GM23248 (cell line): ENCODE data around the gene C11orf54. TPM values are rescaled to one million over a fixed set of nuclear protein-coding genes. Genes with fewer than 3 reads are reported as not detected.

Experiments
- DNase-seq: peaks from one replicate; pipeline ENCODE4 v3.0.0-alpha.2; 2015
- H2AFZ ChIP-seq: fragments of 200-600 bp; sonication (generic); 2 replicates; pipeline ENCODE4 v1.6.1; 2016; ENCODE audit warnings: antibody characterized with exemption
- H3F3A ChIP-seq: fragments of 200-600 bp; sonication (generic); 2 replicates; pipeline ENCODE4 v1.6.1; 2016; ENCODE audit warnings: mild to moderate bottlenecking, antibody characterized with exemption, mixed run types; ENCODE audit not compliant: insufficient read depth
- H3K27ac ChIP-seq: fragments of 200-600 bp; sonication (generic); 2 replicates; pipeline ENCODE4 v1.5.1; 2016; ENCODE audit warnings: mild to moderate bottlenecking
- H3K27me3 ChIP-seq: fragments of 200-600 bp; sonication (generic); replicated peaks from 2 replicates; pipeline ENCODE4 v1.6.1; 2016; ENCODE audit warnings: mild to moderate bottlenecking; ENCODE audit not compliant: insufficient read depth
- H3K36me3 ChIP-seq: fragments of 200-600 bp; sonication (generic); 2 replicates; pipeline ENCODE4 v1.6.1; 2016; ENCODE audit warnings: low read depth, mild to moderate bottlenecking
- H3K4me1 ChIP-seq: fragments of 200-600 bp; sonication (generic); 2 replicates; pipeline ENCODE4 v1.6.1; 2016; ENCODE audit warnings: mild to moderate bottlenecking; ENCODE audit not compliant: insufficient read depth
- H3K4me2 ChIP-seq: fragments of 200-600 bp; sonication (generic); one replicate; pipeline ENCODE4 v1.6.1; 2016; ENCODE audit warnings: mild to moderate bottlenecking; ENCODE audit not compliant: unreplicated experiment
- H3K4me3 ChIP-seq: fragments of 200-600 bp; sonication (generic); 2 replicates; pipeline ENCODE4 v1.5.1; 2016; ENCODE audit warnings: mild to moderate bottlenecking
- H3K79me2 ChIP-seq: fragments of 200-600 bp; sonication (generic); 2 replicates; pipeline ENCODE4 v1.6.1; 2016; ENCODE audit warnings: mild to moderate bottlenecking; ENCODE audit not compliant: insufficient read depth
- H3K9ac ChIP-seq: fragments of 200-600 bp; sonication (generic); 2 replicates; pipeline ENCODE4 v1.6.1; 2016; ENCODE audit warnings: mild to moderate bottlenecking
- H3K9me2 ChIP-seq: fragments of 200-600 bp; sonication (generic); 2 replicates; pipeline ENCODE4 v1.6.1; 2016; ENCODE audit warnings: mixed run types, mild to moderate bottlenecking, moderate library complexity; ENCODE audit not compliant: insufficient read depth
- H3K9me3 ChIP-seq: fragments of 200-600 bp; sonication (generic); one replicate; pipeline ENCODE4 v1.6.1; 2017; ENCODE audit warnings: low read depth
- H4K20me1 ChIP-seq: fragments of 200-600 bp; sonication (generic); 2 replicates; pipeline ENCODE4 v1.6.0; 2016; ENCODE audit not compliant: insufficient read depth
- EZH2 ChIP-seq: fragments of 200-600 bp; sonication (generic); IDR thresholded peaks from 2 replicates; pipeline ENCODE4 v1.6.1; 2018; ENCODE audit warnings: antibody characterized with exemption, mild to moderate bottlenecking; ENCODE audit not compliant: insufficient read depth, poor library complexity, severe bottlenecking
- EZH2phosphoT487 ChIP-seq: fragments of 200-600 bp; sonication (generic); IDR thresholded peaks from 2 replicates; pipeline ENCODE4 v1.6.1; 2018; ENCODE audit warnings: antibody characterized with exemption, moderate library complexity, mild to moderate bottlenecking, low read depth; ENCODE audit not compliant: insufficient read depth
- WGBS, 2 experiments: methylation state at CpG; one replicate each; pipeline ENCODE4 v1.1.6; 2015 to 2017; ENCODE audit warnings: low lambda C conversion rate in 2 of 2, low coverage in 1 of 2; ENCODE audit errors: missing lambda C conversion rate in 2 of 2; 5-methylcytosine and 5-hydroxymethylcytosine counted together
- in situ Hi-C: fragments of 300-500 bp; cut with MboI; formaldehyde crosslinking; loops from 2 replicates; pipeline ENCODE4 v1.15.0; 2020
- polyA plus RNA-seq: library from polyadenylated mRNA; unstranded; fragments of >200 nt; fragmentation: Nextera tagmentation; extraction: Ambion mirVana; gene quantifications from 2 replicates; pipeline ENCODE4 v1.2.1, GENCODE V29; 2016
- total RNA-seq: library from RNA; depleted of rRNA; stranded (reverse); fragments of >200 nt; shearing (Covaris generic); gene quantifications from 2 replicates; pipeline ENCODE4 v1.2.3, GENCODE V29; 2014

Gene C11orf54
- total and polyA plus RNA-seq, 2 experiments from 2014 or later = 13.5 to 13.7 TPM

GRCh38 chr11:93784145-93784934 is 42.9 kb downstream of the C11orf54 start, which contains the start of gene MED17:
MED17 (plus strand) TSS chr11:93784282; CDS start chr11:93784514, 232 bp downstream.
- H4K20me1 ChIP-seq = peaks cover 8% of the 10 kb centered on the region; the same call in 1 of the 2 replicates
- peaks cover 20% of the 10 kb centered on the region for H3K36me3 ChIP-seq
- peak within 1 kb of the TSS; percentile 82 for H3K4me2 ChIP-seq
- H3K4me1 ChIP-seq = peaks cover 23% of the 10 kb centered on the region
- peak within 1 kb of the TSS; percentile 92 for H3K27ac ChIP-seq
- peak within 1 kb of the TSS; percentile 98 for H3K9ac ChIP-seq
- H3K79me2 ChIP-seq = peaks cover 61% of the 10 kb centered on the region
- DNase-seq = peak; percentile 98
- H3K4me3 ChIP-seq = peak within 1 kb of the TSS; percentile 94
- TF ChIP-seq EZH2phosphoT487 = no peak
- no peak for TF ChIP-seq EZH2
- peak within 1 kb of the TSS; percentile 92 for H2AFZ ChIP-seq
- no peaks in the 10 kb centered on the region for H3K27me3 ChIP-seq
- in situ Hi-C loops = no loop called here
- H3F3A ChIP-seq = no peaks in the 10 kb centered on the region
- H3K9me2 ChIP-seq = no peaks in the 10 kb centered on the region
- WGBS, 2 experiments = 1% methylated on average over 66 to 69 of the region's 72 CpGs
- H3K9me3 ChIP-seq = no peaks in the 10 kb centered on the region

- Histone ChIP-seq H3K36me3 (peaks cover 26% of the 10 kb centered on the region), H3K27me3 (no peaks in the 10 kb centered on the region), H3K4me3 (peak overlapping the region; percentile 94), H4K20me1 (peaks cover 8% of the 10 kb centered on the region; the same call in 1 of the 2 replicates), H3K9ac (peak overlapping the region; percentile 98), H3K79me2 (peaks cover 67% of the 10 kb centered on the region), H3F3A (no peaks in the 10 kb centered on the region), H3K4me2 (peak overlapping the region; percentile 82), H3K4me1 (peaks cover 23% of the 10 kb centered on the region), H3K9me3 (no peaks in the 10 kb centered on the region), H3K9me2 (no peaks in the 10 kb centered on the region), H3K27ac (peak overlapping the region; percentile 92), H2AFZ (peak overlapping the region; percentile 92)
- WGBS, 2 experiments = 0 to 1% methylated on average over 13 of the region's 13 CpGs
- in situ Hi-C loops = no loop called here
- TF ChIP-seq EZH2 = no peak
- TF ChIP-seq EZH2phosphoT487 = no peak
- peak; percentile 26 for DNase-seq
These were observed 43.5 kb downstream of the C11orf54 start for GRCh38 chr11:93784935-93785360.

DNA sequence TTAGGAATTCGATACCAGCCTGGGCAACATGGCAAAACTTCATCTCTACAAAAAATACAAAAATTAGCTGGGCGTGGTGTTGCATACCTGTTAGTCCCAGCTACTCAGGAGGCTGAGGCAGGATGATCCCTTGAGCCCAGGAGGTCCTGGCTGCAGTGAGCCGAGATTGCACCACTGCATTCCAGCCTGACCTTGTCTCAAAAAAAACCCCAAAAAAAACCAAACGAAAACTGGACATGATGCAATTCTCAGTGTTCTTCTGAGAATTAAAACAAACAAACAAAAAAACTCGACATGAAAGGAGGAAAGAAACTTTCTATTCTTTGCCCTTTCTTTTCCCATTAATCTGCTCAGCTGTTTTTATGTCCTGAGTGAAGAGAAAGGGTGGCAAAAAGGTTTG is 50.0 kb downstream of the C11orf54 start:
- H3K9me2 ChIP-seq = no peaks in the 10 kb centered on the region
- peaks cover 13% of the 10 kb centered on the region for H4K20me1 ChIP-seq
- in situ Hi-C loops = no loop called here
- 92 to 97% methylated on average over 5 of the region's 5 CpGs for WGBS, 2 experiments
- no peak overlapping the region for H3K9ac ChIP-seq
- H3F3A ChIP-seq = peaks cover 7% of the 10 kb centered on the region; the same call in 1 of the 2 replicates
- no peak overlapping the region for H3K27ac ChIP-seq
- H3K79me2 ChIP-seq = peaks cover 95% of the 10 kb centered on the region
- H3K27me3 ChIP-seq = no peaks in the 10 kb centered on the region
- no peak overlapping the region for H3K4me3 ChIP-seq
- H2AFZ ChIP-seq = no peak overlapping the region
- H3K4me2 ChIP-seq = no peak overlapping the region
- no peaks in the 10 kb centered on the region for H3K9me3 ChIP-seq
- no peak for TF ChIP-seq EZH2
- TF ChIP-seq EZH2phosphoT487 = no peak
- peaks cover 10% of the 10 kb centered on the region; the same call in 1 of the 2 replicates for H3K4me1 ChIP-seq
- peaks cover 83% of the 10 kb centered on the region for H3K36me3 ChIP-seq
- DNase-seq = no peak

DNA sequence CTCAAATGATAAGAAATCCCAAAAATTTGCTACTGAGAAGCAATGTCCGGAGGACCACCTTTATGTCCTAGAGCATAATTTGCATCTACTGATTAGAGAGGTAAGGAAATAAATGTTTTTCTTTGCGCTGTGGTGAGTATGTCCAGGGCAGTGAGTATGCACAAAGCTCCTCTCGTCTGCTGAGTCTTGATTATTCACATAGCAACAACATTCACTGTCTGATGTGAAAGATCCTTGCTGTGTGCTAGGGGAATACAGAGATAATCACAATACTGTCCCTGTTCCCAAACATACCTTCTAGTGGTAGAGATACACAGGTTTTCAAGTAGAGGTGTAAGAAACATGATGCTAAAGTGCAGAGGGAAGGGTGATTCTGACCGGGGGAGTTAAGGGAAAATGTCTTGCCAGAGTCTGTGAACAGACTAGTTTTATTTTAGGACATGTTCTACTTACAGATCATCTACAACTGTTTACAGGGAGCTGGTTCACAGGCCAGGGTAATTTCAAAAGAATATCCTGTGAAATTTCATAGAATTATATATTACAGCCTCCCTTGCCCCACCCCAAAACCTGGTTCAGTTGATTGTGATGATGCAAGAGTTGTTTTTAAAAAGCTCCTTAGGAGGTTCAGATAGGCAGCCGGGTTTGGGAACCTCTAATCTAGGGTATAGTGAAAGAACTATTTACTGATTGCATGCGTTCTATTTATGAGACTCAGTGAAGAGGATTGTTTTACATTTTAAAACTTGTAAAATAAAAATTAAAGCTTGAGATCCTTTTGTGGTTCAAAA is 55.2 kb downstream of the C11orf54 start:
- 96 to 98% methylated on average over 6 of the region's 6 CpGs for WGBS, 2 experiments
- peaks cover 81% of the 10 kb centered on the region for H3K36me3 ChIP-seq
- no peak overlapping the region for H3K4me3 ChIP-seq
- no peak overlapping the region for H3K4me2 ChIP-seq
- in situ Hi-C loops = no loop called here
- TF ChIP-seq EZH2phosphoT487 = no peak
- peaks cover 7% of the 10 kb centered on the region; the same call in 1 of the 2 replicates for H3F3A ChIP-seq
- no peak overlapping the region for H3K9ac ChIP-seq
- no peak overlapping the region for H2AFZ ChIP-seq
- no peak overlapping the region for H3K27ac ChIP-seq
- no peaks in the 10 kb centered on the region for H3K9me2 ChIP-seq
- DNase-seq = no peak
- no peaks in the 10 kb centered on the region for H3K9me3 ChIP-seq
- H4K20me1 ChIP-seq = peaks cover 11% of the 10 kb centered on the region; the same call in 1 of the 2 replicates
- H3K27me3 ChIP-seq = no peaks in the 10 kb centered on the region
- no peaks in the 10 kb centered on the region for H3K4me1 ChIP-seq
- H3K79me2 ChIP-seq = peaks cover 92% of the 10 kb centered on the region
